ENCODE results near the gene ZNF736.

Gene ZNF736

GRCh38 chr7:64400401-64400800, 86.6 kb downstream of the ZNF736 start:
- no peak for TF ChIP-seq CTCF (IDR thresholded peaks at IDR 0.05)

Measured in LNCAP (cell line).